HG02885 (cell line): ENCODE results near the gene LCN2.
"Not testable (repeated sequence)": the region's sequence is repeated elsewhere in the genome, so short reads cannot be mapped to it uniquely, and the experiment has no call there.

Source experiments
- ATAC-seq: cut with Tn5 transposase; IDR thresholded peaks from one replicate; pipeline ENCODE4 v1.9.1; 2021; ENCODE audit warnings: mild to moderate bottlenecking; ENCODE audit not compliant: unreplicated experiment, poor library complexity

The LCN2 gene

DNA sequence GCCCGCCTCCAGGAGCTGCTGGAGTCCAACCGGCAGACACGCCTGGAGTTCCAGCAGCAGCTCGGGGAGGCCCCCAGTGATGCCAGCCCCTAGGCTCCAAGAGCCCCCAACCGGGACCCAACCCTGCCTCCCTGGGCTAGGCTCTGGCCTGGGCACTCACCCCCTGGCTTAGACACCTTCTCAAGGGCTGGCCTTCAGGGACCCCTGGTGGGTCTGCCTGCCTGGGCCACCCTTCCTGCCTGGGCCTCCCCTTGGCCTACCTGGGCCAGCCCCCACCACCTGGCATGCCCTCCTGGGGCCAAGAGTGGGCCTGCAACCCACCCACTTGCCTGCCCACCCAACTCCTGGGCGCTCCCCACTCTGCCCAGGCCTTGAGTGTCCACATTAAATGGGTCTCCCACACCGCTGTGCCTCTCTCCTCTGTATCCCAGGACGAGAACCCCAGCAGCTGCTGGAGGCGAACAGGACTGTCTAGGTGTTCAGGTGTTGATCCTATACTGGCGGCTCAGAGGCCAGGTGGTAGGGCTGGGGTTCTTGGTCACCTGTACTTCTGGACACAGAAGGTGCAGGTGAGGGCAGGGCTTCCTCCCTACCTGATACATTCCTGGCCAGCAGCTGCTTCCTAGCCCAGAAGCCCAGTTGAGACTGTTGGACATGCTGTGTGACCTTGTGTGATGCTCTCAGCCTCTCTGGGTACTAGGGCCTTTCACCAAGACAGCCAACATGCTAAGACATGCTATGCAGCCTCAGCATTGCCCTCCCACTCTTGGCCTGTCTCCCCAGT, 14.5 kb downstream of the LCN2 start:
- no peak for ATAC-seq

DNA sequence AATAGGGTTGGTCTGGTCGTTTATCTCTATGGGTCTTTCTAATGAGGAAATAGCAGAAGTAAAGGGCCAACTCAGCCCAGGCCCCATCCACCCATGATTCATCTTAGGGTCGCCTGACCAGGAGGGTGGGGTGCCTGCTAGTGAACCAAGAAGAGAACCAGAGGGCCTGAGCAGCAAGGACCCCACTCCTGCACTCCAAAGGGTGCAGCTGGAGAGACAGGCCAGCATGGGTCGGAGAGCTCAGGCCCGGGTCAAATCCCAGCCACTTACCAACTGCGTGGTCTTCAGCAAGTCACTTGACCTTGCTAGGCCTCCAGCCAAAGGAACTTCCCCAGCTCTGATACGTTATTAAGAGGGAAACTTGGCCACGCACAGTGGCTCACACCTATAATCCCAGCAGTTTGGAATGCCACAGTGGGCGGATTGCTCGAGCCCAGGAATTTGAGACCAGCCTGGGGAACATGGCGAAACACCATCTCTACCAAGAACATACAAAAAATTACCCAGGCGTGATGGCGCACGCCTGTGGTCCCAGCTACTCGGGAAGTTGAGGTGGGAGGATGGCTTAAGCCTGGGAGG, 15.1 kb downstream of the LCN2 start:
- no peak for ATAC-seq

DNA sequence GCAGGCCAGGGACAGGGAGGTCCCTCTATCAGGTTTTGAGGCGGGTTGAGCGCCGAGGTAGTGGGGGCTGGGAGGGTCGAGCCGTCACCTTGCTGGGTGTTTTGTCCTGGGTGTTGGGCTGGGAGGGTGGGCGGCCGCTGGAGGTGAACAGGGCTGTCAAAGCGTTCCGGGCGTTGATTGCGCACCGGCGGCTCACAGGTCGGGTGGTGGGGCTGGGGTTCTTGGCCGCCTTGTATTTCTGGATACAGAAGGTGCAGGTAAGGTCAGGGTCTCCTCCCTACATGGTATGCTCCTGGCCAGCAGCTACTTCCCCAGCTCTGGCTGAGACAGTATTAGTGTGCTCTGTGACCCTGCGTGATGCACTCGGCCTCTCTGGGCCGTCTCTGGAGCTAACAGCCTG, 16.9 kb downstream of the LCN2 start:
- ATAC-seq, result no peak

DNA sequence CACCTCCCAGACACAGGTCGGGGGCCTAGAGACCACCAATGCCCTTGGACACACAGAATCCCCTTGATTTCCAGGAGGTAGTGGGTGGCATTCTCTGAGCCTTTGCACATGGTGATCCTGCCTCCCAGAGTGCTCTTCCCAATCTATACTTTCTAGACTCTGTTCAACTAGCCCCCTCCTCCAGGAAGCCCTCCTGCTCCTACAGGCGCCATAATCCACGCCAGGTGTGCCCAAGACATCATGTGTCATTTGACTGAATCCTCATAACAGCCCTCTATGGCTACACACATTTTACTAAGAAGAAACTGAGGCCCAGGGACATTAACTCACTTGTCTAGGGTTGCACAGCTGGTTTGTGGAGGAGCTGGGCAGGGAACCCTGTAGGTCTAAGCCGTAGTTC, 18.0 kb downstream of the LCN2 start:
- ATAC-seq, result no peak

DNA sequence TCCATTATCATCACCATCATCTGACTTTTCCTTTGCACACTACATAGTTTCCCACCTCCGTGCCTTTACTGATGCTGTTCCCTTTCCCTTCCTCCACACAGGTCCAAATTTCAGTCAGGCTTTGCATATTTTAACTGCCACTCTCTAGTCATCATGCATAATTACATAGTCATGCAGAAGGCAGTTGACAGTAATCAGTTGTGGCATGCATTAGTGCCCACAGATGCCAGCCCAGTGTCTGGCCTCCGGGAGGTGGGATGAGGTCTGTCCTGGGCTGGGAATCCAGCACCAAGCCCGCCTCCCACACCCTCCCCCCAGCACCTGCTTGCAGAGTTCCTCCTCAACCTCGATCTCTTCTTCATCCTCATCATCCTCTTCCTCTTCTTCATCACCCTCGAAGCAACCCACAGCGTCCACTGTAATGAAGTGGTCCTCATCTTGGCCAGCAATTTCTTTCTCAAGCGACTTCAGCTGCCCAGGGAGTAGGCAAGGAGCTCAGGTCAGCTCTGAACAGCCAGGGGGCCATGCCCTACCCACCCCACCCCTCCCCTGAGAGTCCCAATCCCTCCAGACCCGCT, 19.6 kb downstream of the LCN2 start:
- ATAC-seq, result no peak

DNA sequence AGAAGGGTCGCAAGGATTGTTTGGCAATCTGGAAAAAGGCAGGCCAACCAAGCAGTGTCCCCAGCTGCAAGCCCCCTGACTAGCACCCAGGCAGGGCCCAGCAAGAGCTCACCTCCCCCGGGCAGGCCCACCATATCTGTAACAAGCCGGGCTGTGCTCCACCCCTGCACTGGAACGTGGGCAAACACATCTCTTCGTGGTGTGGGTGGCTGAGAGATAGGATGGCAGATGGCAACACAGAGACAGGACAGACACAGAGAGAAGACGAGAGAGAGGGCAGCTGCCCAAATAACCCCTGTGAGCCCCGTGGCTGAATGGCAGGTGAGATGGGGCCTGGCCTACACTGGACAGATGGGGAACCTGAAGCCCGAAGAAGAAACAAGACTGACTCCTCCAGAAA, 20.2 kb downstream of the LCN2 start:
- ATAC-seq, result no peak

DNA sequence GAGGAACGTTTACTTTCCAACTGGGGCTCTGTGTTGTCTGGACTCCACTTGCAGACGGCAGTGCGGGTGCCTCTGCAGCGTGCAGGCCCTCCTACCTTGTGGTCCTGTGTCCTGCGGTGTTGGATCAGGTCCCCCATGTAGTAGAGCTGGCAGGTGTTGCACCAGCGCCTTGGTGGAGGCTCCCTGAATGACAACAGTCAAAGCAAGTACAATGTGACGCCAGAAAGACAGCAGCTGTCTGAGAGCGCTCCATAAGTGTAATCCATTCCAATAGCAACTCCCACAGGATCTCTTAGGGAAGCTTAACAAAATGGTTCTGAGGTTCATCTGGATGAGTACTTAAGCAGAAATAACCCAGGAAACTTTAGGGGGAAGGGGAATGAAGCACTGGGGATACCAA, 20.7 kb downstream of the LCN2 start:
- ATAC-seq, result no peak

DNA sequence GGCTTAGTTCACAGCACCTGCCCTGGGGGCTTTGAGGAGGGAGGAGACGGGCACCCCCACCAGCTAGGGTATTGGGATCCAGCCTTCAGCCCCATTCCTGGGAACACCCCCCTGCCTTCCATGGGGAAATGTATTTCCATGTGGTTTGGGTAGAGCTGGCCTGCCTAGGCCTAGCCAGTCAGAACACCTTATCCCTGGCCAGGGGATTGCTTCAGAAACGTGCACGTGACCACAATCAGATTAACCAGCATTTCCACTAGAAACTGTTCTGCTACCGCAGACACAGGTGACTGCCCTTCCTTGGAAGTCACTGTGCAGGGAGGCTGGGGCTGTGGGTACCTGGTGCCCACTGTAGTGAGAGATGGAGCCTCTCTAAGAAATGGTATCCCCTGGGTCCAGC, 24.8 kb downstream of the LCN2 start:
- no peak for ATAC-seq

DNA sequence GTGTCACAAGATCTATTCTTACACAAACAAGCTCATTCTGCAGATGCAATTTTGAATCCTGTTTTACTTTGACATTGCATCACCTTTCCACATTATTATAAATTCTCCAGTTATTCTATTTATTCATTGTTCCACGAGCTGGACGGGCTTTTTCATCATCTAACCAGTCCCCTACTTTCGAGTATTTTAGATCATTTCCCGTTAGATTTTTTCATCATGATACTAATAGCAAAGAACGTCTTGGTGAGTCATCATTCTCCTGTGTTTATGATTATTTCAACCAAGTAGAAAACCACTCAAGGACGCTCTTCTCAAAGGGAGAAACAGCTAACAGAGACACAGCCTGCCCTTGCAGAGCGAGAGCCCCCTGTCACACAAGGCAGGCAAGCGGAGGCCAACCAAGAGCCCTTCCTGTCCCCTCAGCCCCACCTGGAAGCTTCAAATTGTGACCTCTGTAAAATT, 25.9 kb downstream of the LCN2 start:
- no peak for ATAC-seq

DNA sequence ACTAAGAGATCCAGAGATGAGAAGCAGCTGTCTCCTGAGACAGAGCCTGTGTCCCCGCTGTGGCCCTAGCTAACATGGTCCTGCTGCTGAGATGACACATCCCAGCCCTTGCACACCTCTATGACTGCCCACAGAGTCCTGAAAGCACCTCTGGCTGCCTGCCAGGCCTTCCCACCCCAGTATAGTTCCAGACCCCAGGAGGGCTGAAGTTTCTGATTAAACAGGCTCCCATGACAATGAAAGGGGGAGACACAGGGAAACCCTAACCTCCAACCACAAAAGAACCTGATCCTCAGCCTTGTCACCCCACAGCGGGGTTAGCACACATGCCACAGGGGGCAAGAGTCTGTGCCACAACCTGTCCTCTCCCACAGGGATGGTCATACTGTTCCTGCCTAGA, 26.5 kb downstream of the LCN2 start:
- ATAC-seq, result no peak

DNA sequence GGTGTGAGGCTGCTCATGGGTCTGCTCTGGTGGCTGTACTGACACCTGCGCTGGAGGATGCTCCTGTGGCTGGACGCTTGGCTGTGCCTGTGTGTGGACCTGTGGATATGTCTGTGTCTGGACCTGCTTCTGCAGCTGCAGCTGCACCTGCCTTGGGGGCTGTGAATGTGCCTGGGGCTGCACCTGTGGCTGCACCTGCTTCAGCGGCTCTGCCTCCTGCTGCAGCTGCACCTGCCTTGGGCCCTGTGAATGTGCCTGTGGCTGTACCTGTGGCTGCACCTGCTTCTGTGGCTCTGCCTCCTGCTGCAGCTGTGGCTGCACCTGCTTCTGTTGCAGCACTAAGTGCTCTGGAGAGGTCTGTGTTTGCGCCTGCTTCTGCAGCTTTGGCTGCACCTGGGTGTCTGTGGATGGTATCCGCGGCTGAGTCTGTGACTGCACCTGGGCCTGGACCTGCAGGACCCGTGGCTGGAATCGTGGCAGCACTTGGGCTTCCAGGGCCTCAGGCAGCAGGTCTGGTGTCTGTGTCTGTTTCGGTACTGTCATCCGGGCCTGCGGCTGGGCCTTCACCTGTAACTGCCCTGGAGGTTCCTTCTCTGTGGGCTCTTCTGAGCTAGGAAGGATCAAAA, 29.7 kb downstream of the LCN2 start:
- ATAC-seq, result no peak

DNA sequence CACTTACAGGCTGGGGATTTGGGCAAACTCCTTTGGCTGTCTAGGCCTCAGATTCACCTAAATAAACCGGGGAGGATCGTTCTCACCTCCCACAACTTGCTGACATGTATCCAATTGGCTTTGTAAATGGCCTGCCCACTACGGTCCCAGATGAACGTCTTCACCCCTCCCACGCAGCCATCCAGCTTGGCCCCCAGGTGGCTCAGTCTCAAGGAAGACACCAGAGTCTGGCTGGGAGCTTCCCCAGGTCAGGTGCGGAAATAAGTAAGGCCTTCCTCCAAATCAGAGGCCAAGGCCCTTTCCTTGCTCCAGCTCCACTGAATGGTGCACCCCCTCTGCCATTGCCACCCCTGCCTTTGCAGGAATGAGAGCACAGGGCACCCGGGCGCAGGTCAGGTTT, 30.7 kb downstream of the LCN2 start:
- ATAC-seq, result no peak

DNA sequence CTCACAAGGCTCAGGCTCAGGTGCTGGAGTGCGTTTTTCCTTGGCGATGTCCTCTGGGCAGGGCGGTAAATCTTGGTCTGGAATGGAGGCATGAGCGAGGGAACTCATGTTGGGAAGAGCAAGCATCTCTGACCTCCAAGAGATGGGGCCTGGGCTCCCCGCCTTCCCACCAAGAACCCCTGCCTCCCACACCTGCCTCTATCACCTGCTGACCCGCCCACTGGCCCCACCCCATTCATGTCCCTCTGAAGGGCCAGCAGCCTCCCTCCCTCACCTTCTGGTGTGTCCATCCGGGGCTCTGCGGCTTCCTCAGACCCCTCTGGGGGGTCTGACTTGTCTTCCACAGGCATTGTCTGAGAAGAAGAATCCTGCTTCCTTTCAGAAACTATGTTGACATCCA, 31.2 kb downstream of the LCN2 start:
- no peak for ATAC-seq

DNA sequence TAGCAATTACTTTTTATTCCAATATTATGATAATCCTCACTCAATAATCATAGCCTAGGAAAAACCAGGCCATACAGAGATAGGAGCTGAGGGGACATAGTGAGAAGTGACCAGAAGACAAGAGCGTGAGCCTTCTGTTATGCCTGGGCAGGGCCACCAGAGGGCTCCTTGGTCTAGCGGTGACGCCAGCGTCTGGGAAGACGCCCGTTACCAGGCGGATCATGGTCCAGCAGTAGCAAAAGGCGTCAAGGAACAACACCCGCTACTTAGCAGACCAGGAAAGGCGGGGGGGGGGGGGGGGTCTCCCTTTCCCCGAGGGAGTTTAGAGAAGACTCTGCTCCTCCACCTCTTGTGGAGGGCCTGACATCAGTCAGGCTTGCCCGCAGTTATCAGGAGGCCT, 32.2 kb downstream of the LCN2 start:
- ATAC-seq, result not testable (repeated sequence)

DNA sequence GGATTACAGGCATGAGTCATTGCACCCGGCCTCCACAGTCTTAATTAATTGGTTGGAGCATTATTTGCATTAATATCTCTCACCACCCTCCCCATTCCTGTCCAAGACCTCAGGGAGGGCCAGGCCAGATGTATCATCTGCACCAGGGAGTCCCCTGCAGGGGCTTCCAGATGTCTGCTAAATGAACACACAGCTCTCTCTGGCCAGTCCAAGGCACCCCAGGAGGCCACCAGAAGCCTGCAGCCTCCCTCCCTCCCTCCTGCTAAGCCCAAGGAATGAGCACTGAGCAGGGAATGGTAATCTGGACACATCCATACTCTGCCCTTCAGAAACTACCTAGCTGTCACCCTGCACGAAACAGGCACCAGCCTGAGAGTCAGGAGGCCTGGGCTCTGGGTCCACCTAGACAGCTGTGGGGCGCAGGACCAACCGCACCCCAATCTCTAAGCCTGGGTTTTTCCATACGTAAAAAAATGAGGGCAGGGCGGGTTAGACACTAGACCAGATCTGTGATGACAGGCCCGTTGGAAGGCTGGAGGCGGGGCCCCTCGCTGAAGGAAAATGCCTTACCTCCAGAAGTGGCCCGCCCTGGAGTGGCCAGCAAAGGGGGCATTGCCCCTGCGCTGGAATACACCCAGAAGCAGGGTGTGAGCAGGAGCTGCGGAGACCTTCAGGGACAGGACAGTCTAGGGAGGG, 33.8 kb downstream of the LCN2 start:
- ATAC-seq, result no peak

DNA sequence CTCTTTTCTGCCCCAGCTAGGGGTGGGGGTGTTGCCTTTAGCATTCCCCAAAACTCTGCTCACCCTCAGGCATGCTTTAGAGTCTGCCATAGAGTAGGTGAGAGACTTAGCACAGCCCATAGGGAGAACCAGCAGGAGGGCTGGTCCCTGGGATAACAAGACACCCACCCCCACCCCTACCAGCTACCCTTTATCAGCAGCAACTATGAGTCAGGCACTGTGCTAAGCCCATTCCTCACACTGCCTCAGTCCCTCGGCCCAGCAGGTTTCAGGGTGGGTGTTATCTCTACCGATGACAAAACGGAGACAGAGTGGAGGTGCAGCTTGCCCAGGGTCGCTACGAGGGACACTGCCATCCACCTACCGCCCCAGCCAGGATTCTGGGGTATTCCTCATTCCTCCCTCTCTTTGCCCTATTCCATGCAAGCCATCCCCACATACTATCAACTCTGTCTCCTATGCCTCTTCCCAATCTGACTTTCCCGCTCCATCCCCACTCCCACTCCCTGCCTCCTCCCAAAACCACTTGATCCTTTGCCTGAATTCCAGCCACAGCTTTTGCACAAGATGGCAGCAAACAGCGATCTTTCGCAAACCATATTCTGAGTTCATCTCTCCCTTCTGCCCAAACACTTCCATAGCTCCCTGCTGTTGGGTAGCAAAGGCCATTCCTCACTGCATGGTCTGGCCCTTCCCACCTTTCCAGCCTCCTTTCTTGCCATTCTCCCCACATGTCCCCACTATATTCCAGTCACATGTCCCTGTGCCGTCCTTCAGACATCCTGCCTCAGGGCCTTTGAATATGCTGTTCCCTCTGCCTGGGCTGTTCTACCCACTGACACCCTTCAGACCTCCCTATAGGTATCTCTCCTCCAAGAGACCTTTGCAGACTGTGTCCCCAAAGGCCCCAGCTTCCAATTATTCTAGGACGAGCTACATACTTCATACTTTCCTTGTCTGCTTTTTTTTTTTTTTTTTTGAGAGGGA, 37.0 kb downstream of the LCN2 start:
- no peak for ATAC-seq

DNA sequence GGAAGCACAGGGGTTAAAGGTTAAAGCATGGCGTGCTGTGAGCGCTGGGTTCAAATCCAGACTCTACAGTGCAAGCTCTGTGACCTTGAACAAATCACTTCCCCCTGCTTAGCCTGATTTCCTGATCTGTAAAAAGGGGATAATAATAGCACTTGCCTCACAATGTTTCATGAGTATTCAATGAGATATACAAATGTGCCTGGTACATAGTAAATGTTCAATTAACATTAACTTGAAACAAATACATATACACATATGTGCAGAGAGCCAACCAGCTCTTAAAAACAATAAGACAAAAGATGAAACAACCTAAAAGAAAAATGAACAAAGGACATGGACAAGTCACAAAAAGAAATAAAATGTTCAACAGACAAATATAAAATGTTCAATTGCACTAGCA, 38.1 kb downstream of the LCN2 start:
- no peak for ATAC-seq

DNA sequence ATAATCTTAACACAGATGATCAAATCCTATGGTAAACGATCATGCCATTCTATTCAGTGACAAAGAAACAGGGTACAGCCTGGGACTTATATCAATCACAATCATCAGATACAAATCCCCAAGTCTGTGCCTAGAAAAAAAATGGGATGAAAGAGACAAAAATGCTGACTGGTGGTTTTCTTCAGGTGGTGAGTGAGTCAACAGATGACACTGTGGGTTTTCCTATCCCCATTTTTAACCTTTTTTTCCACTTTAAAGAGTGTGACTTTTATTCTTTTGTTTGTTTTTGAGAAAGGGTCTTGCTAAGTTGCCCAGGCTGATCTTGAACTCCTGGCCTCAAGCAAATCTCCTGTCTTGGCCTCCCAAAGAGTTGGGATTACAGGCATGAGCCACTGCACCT, 39.0 kb downstream of the LCN2 start:
- ATAC-seq, result no peak

DNA sequence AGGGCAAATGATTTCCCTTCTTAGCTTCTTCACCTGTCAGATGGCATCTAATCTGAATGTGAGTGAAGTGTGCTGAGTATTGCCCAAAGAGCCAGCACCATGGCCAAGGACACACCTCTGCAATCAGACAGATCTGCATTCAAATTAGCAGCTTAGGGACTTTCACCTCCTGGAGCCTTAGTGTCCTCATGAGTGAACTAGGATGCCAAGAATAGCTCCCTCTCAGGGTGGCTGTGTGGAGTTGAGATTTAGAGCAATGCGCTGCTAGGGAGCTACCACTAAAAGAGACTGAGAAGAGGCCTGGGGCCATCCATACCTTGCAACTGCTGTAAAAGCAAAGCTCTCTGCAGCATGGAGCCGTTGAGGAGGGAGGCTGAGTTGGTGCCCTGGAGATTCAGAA, 40.8 kb downstream of the LCN2 start:
- ATAC-seq, result no peak
